K562 (cell line): ENCODE data around the gene CCL5. TPM values are rescaled to one million over a fixed set of nuclear protein-coding genes. Genes with fewer than 3 reads are reported as not detected.

Source experiments
- ATAC-seq: fragments of 200-7000 bp; cut with Tn5 transposase; 3 replicates; pipeline ENCODE4 v1.9.1; 2020; ENCODE audit warnings: moderate library complexity
- BruUV-seq: library from RNA; stranded (reverse); fragments of 400-500 nt; replicated peaks from 2 replicates; lab custom pipeline; 2021; lab: Mats Ljungman, UMichigan
- CTCF ChIA-PET: fragments of 300-600 bp; formaldehyde crosslinking; extraction: SDS; loops from one replicate; lab custom pipeline; 2021; ENCODE audit warnings: low intra/inter-chr PET ratio; lab: Yijun Ruan, JAX
- POLR2A ChIA-PET: fragments of 300-600, 350-650 bp; sonication (Branson Sonifier 250); formaldehyde crosslinking; extraction: SDS; loops from one replicate; lab custom pipeline; 2021; ENCODE audit warnings: antibody characterized with exemption, inconsistent platforms; lab: Yijun Ruan, JAX
- DNase-seq, 4 experiments: peaks; one replicate each; pipeline versions ENCODE4 v3.0.0 to v3.0.0-alpha.2; 2011 to 2018; ENCODE audit warnings: low spot score in 3 of 4, mixed read lengths in 3 of 4; ENCODE audit errors: extremely low read depth in 1 of 4
- FAIRE-seq: peaks from 2 replicates; lab custom pipeline; 2011; peaks lifted over from hg19 to GRCh38; lab: Jason Lieb, UNC
- H2AFZ ChIP-seq: 2 replicates; pipeline ENCODE4 v1.6.0; 2011; ENCODE audit warnings: low read depth, low read length, control low read depth, inconsistent platforms
- H3K27ac ChIP-seq: fragments of 200-600 bp; 3 replicates; pipeline ENCODE4 v1.8.0; 2011; ENCODE audit warnings: low read depth, mild to moderate bottlenecking, control low read depth, inconsistent platforms, low read length, moderate library complexity, mixed read lengths; ENCODE audit errors: extremely low read depth
- H3K27me3 ChIP-seq, 2 experiments: fragments of 300-600 bp in 1 of 2; 2 replicates in 1 of 2; 3 replicates in 1 of 2; pipeline versions ENCODE4 v1.6.0 to v1.8.0; 2011; ENCODE audit warnings: inconsistent platforms in 2 of 2, low read length in 2 of 2, mild to moderate bottlenecking in 1 of 2, mixed read lengths in 1 of 2, moderate library complexity in 1 of 2; ENCODE audit not compliant: control insufficient read depth in 2 of 2, insufficient read depth in 2 of 2
- H3K36me3 ChIP-seq: fragments of 300-600 bp; 3 replicates; pipeline ENCODE4 v1.8.0; 2011; ENCODE audit warnings: mild to moderate bottlenecking, low read length, inconsistent platforms; ENCODE audit not compliant: control insufficient read depth, insufficient read depth
- H3K4me1 ChIP-seq, 2 experiments: fragments of 200-600 bp in 1 of 2; replicated peaks in 1 of 2; 2 replicates in 1 of 2; 3 replicates in 1 of 2; pipeline versions ENCODE4 v1.5.1 to v1.8.0; 2011; ENCODE audit warnings: inconsistent platforms in 2 of 2, low read length in 2 of 2, mild to moderate bottlenecking in 1 of 2, mixed read lengths in 1 of 2, moderate library complexity in 1 of 2; ENCODE audit not compliant: control insufficient read depth in 2 of 2, insufficient read depth in 2 of 2
- H3K4me2 ChIP-seq: 2 replicates; pipeline ENCODE4 v1.6.1; 2011; ENCODE audit warnings: low read length, control low read depth, inconsistent platforms, mixed read lengths; ENCODE audit not compliant: insufficient read depth
- H3K4me3 ChIP-seq: fragments of 200-600 bp; sonication (generic), shearing (Covaris generic); 2 replicates; pipeline ENCODE4 v1.5.1; 2016; ENCODE audit warnings: control low read depth, inconsistent platforms
- H3K79me2 ChIP-seq: fragments of 200-600 bp; 3 replicates; pipeline ENCODE4 v1.8.0; 2011; ENCODE audit warnings: low read length, inconsistent platforms; ENCODE audit not compliant: control insufficient read depth, insufficient read depth
- H3K9ac ChIP-seq, 2 experiments: 2 replicates each; pipeline versions ENCODE4 v1.6.0 to v1.6.1; 2011; ENCODE audit warnings: low read depth in 2 of 2, low read length in 2 of 2, control low read depth in 1 of 2, inconsistent platforms in 1 of 2, mild to moderate bottlenecking in 1 of 2, mixed read lengths in 1 of 2; ENCODE audit not compliant: insufficient read depth in 1 of 2
- H3K9me1 ChIP-seq: one replicate; pipeline ENCODE4 v1.6.0; 2011; ENCODE audit warnings: inconsistent platforms, mild to moderate bottlenecking, low read length, moderate library complexity; ENCODE audit not compliant: control insufficient read depth, insufficient read depth
- H3K9me3 ChIP-seq: replicated peaks from 2 replicates; pipeline ENCODE4 v1.5.1; 2011; ENCODE audit warnings: low read depth, low read length, inconsistent platforms; ENCODE audit not compliant: control insufficient read depth, insufficient read depth
- H4K20me1 ChIP-seq: replicated peaks from 2 replicates; pipeline ENCODE4 v1.6.1; 2011; ENCODE audit warnings: low read length, inconsistent platforms, mixed read lengths; ENCODE audit not compliant: control insufficient read depth, insufficient read depth
- CAMTA2 ChIP-seq: fragments of 250-450 bp; sonication (Bioruptor Pico); conservative IDR thresholded peaks from 2 replicates; pipeline ENCODE4 v1.5.1; 2022
- CHD1 ChIP-seq: fragments of 200-600 bp; sonication (generic); IDR thresholded peaks from one replicate; pipeline ENCODE4 v1.6.1; 2012; ENCODE audit warnings: mild to moderate bottlenecking, moderate library complexity, low read length, inconsistent platforms
- EGR1 ChIP-seq: fragments of 450-650 bp; conservative IDR thresholded peaks from 2 replicates; pipeline ENCODE4 v1.6.1; 2017; ENCODE audit warnings: mild to moderate bottlenecking
- GMEB1 ChIP-seq: fragments of 250-450 bp; sonication (Bioruptor Pico); IDR thresholded peaks from 2 replicates; pipeline ENCODE4 v1.4.0; 2020; ENCODE audit warnings: mild to moderate bottlenecking
- HDGF ChIP-seq: fragments of 450-650 bp; IDR thresholded peaks from 2 replicates; pipeline ENCODE4 v1.6.1; 2016
- NCOA1 ChIP-seq: fragments of 450-650 bp; IDR thresholded peaks from 2 replicates; pipeline ENCODE4 v1.6.1; 2016; ENCODE audit warnings: low read depth
- NCOA6 ChIP-seq: fragments of 450-650 bp; IDR thresholded peaks from 2 replicates; pipeline ENCODE4 v1.6.1; 2017; ENCODE audit warnings: mild to moderate bottlenecking
- RNF2 ChIP-seq: sonication (generic); IDR thresholded peaks from 2 replicates; pipeline ENCODE4 v1.6.1; 2016
- SIRT6 ChIP-seq: IDR thresholded peaks from one replicate; pipeline ENCODE4 v1.6.1; 2012; ENCODE audit warnings: low read depth, mild to moderate bottlenecking, control low read depth, inconsistent platforms, low read length, moderate library complexity
- TOE1 ChIP-seq, 2 experiments: fragments of 450-650 bp in 1 of 2; sonication (generic) in 1 of 2; formaldehyde crosslinking in 1 of 2; IDR thresholded peaks; 2 replicates each; pipeline versions ENCODE4 v1.7.1 to v1.8.0; 2016 to 2022; ENCODE audit warnings: borderline replicate concordance in 2 of 2, mild to moderate bottlenecking in 2 of 2, antibody characterized with exemption in 1 of 2, inconsistent platforms in 1 of 2, low read depth in 1 of 2, missing genetic modification reagents in 1 of 2, moderate library complexity in 1 of 2
- TRIM25 ChIP-seq: fragments of 450-650 bp; IDR thresholded peaks from 2 replicates; pipeline ENCODE4 v1.7.0; 2016; ENCODE audit warnings: borderline replicate concordance
- TSC22D4 ChIP-seq: fragments of 450-650 bp; IDR thresholded peaks from 2 replicates; pipeline ENCODE4 v1.6.1; 2016; ENCODE audit warnings: missing genetic modification characterization, missing biosample characterization, control low read depth
- ZEB2 ChIP-seq: fragments of 450-650 bp; IDR thresholded peaks from 2 replicates; pipeline ENCODE4 v1.6.1; 2016
- ZKSCAN1 ChIP-seq: fragments of 150-350 bp; IDR thresholded peaks from 2 replicates; pipeline ENCODE4 v1.6.1; 2016; ENCODE audit warnings: low read depth, low read length
- ZNF224 ChIP-seq: sonication (generic); formaldehyde crosslinking; IDR thresholded peaks from 2 replicates; pipeline ENCODE4 v1.8.0; 2022; ENCODE audit warnings: mild to moderate bottlenecking, missing genetic modification reagents
- WGBS: fragments of 100-300 bp; shearing (Covaris generic); methylation state at CpG from one replicate; pipeline ENCODE4 v1.1.6; 2016; ENCODE audit warnings: low coverage, mixed read lengths; ENCODE audit not compliant: insufficient coverage; ENCODE audit errors: missing lambda C conversion rate; 5-methylcytosine and 5-hydroxymethylcytosine counted together
- in situ Hi-C: fragments of 300-500 bp; cut with MboI; formaldehyde crosslinking; loops from 4 replicates; pipeline ENCODE4 v1.15.0; 2018; ENCODE audit warnings: inconsistent platforms, mixed read lengths
- intact Hi-C: fragments of 100-400 bp; cut with micrococcal nuclease; formaldehyde crosslinking; loops from 2 replicates; pipeline ENCODE4 v1.14.2; 2022
- polyA plus RNA-seq, 8 experiments: library from polyadenylated mRNA; depleted of rRNA in 4 of 8; stranded (reverse) in 5 of 8; unstranded in 3 of 8; fragments of >200 nt; fragmentation: Nextera tagmentation in 2 of 8; fragmentation: Illumina TruSeq in 1 of 8; extraction: Ambion mirVana in 2 of 8; extraction: Trizol in 1 of 8; gene quantifications; 2 replicates each; pipeline versions ENCODE4 v1.2.1 to v1.2.3, GENCODE V29; 2011 to 2014; ENCODE audit warnings: inconsistent platforms in 1 of 8, missing spikeins in 1 of 8
- total RNA-seq, 7 experiments: library from RNA; depleted of rRNA in 6 of 7; stranded (reverse); fragments of >200 nt in 6 of 7; fragmentation: Illumina TruSeq in 2 of 7; extraction: Trizol in 2 of 7; gene quantifications; 2 replicates each; pipeline versions ENCODE4 v1.2.1 to v1.2.3, GENCODE V29; 2011 to 2021; ENCODE audit warnings: low replicate concordance in 1 of 7

Gene CCL5
- total and polyA plus RNA-seq, 9 of the 15 experiments (the other 6 are each of a cell fraction or from before 2014, with no cell fraction given): 0.18 to 0.59 (median 0.45) TPM; not detected in 1

GRCh38 chr17:35825206-35825605 is 55.0 kb downstream of the CCL5 start:
- H3K36me3 ChIP-seq: peaks cover 86% of the 10 kb centered on the region
- H3K4me2 ChIP-seq: no peak overlapping the region
- no peaks in the 10 kb centered on the region for H3K9me1 ChIP-seq
- in situ Hi-C loops: no loop called here
- H2AFZ ChIP-seq: no peak overlapping the region
- H4K20me1 ChIP-seq: no peaks in the 10 kb centered on the region
- WGBS: 92% methylated on average over 1 of the region's 1 CpG
- H3K27me3 ChIP-seq: no peaks in the 10 kb centered on the region
- intact Hi-C loops: no loop called here
- FAIRE-seq: no peak
- POLR2A ChIA-PET: interaction anchor here (1.0 kb wide), 1 partner anchor 16 kb away, joined by 3 read pairs; the partner anchor contains the start of gene TAF15
- no peak overlapping the region for H3K27ac ChIP-seq
- no peak for ATAC-seq
- TF ChIP-seq CAMTA2 (no peak), ZNF224 (CRISPR knock-in tag) (no peak), ZKSCAN1 (no peak), NCOA6 (no peak), TSC22D4 (tag) (no peak), CHD1 (no peak), NCOA1 (no peak), GMEB1 (CRISPR knock-in tag) (no peak), TRIM25 (no peak), EGR1 (no peak), HDGF (no peak), RNF2 (no peak), ZEB2 (no peak), TOE1 (IDR thresholded peaks at IDR 0.05; ENCODE audit: borderline replicate concordance) (no peak), TOE1 (CRISPR knock-in tag; IDR thresholded peaks at IDR 0.05; ENCODE audit: borderline replicate concordance, low read depth) (no peak), SIRT6 (no peak)
- DNase-seq: no peak
- H3K4me1 ChIP-seq: no peaks in the 10 kb centered on the region
- no peak overlapping the region for H3K4me3 ChIP-seq
- H3K79me2 ChIP-seq: peaks cover 18% of the 10 kb centered on the region
- TSS peak; percentile 1 for BruUV-seq
- H3K9me3 ChIP-seq: no peaks in the 10 kb centered on the region
- CTCF ChIA-PET: no interaction called here
- H3K9ac ChIP-seq: no peak overlapping the region
